IMR-90 (cell line): ENCODE measurements around the gene ATP1B1. TPM values are rescaled to one million over a fixed set of nuclear protein-coding genes. Genes with fewer than 3 reads are reported as not detected.

Experiments
- ATAC-seq: fragments of 200-7000 bp; cut with Tn5 transposase; 2 replicates; pipeline ENCODE4 v1.9.1; 2020; ENCODE audit warnings: low read depth, mild to moderate bottlenecking, moderate library complexity
- BruUV-seq: library from RNA; stranded (reverse); fragments of 400-500 nt; replicated peaks from 2 replicates; lab custom pipeline; 2021; lab: Mats Ljungman, UMichigan
- CTCF ChIA-PET: fragments of 300-600 bp; formaldehyde crosslinking; extraction: SDS; loops from one replicate; lab custom pipeline; 2021; ENCODE audit warnings: antibody characterized with exemption; lab: Yijun Ruan, JAX
- POLR2A ChIA-PET: fragments of 300-600 bp; sonication (Branson Sonifier 250); formaldehyde crosslinking; loops from one replicate; lab custom pipeline; 2022; ENCODE audit warnings: antibody characterized with exemption; ENCODE audit not compliant: unreplicated experiment; lab: Charles Lee
- DNase-seq: peaks from one replicate; pipeline ENCODE4 v3.0.0; 2013
- H2AFZ ChIP-seq: replicated peaks from 2 replicates; pipeline ENCODE3; 2013; ENCODE audit warnings: low read length, mild to moderate bottlenecking; ENCODE audit not compliant: poor library complexity
- H2AK5ac ChIP-seq: 2 replicates; pipeline ENCODE4 v1.6.1; 2013; ENCODE audit warnings: low read depth, low read length, inconsistent platforms
- H2AK9ac ChIP-seq: replicated peaks from 2 replicates; pipeline ENCODE3; 2013; ENCODE audit warnings: mild to moderate bottlenecking, low read depth, low read length, moderate library complexity; ENCODE audit not compliant: poor library complexity
- H2BK120ac ChIP-seq: 2 replicates; pipeline ENCODE4 v1.6.1; 2013; ENCODE audit warnings: low read depth, low read length, inconsistent platforms
- H2BK15ac ChIP-seq: 3 replicates; pipeline ENCODE4 v1.6.1; 2013; ENCODE audit warnings: low read depth, low read length, inconsistent platforms
- H2BK20ac ChIP-seq: 2 replicates; pipeline ENCODE4 v1.6.1; 2013; ENCODE audit warnings: low read depth, mild to moderate bottlenecking, inconsistent platforms, low read length, moderate library complexity
- H2BK5ac ChIP-seq: 2 replicates; pipeline ENCODE4 v1.6.1; 2013; ENCODE audit warnings: mild to moderate bottlenecking, low read depth, low read length, inconsistent platforms; ENCODE audit not compliant: poor library complexity, severe bottlenecking
- H3K14ac ChIP-seq: replicated peaks from 2 replicates; pipeline ENCODE4 v1.6.1; 2013; ENCODE audit warnings: low read depth, low read length, inconsistent platforms
- H3K18ac ChIP-seq: 2 replicates; pipeline ENCODE4 v1.6.1; 2013; ENCODE audit warnings: low read depth, low read length, control low read depth
- H3K23ac ChIP-seq: 2 replicates; pipeline ENCODE4 v1.6.1; 2013; ENCODE audit warnings: low read depth, low read length, inconsistent platforms
- H3K27ac ChIP-seq: 2 replicates; pipeline ENCODE4 v1.5.1; 2013; ENCODE audit warnings: mild to moderate bottlenecking, control low read depth, low read length; ENCODE audit not compliant: insufficient read depth
- H3K27me3 ChIP-seq: 2 replicates; pipeline ENCODE4 v1.6.1; 2013; ENCODE audit warnings: low read length; ENCODE audit not compliant: control insufficient read depth, insufficient read depth
- H3K36me3 ChIP-seq: 2 replicates; pipeline ENCODE4 v1.6.1; 2013; ENCODE audit warnings: low read length, mixed read lengths; ENCODE audit not compliant: control insufficient read depth, insufficient read depth
- H3K4ac ChIP-seq: 2 replicates; pipeline ENCODE4 v1.6.1; 2013; ENCODE audit warnings: low read depth, low read length, inconsistent platforms
- H3K4me1 ChIP-seq: 2 replicates; pipeline ENCODE4 v1.6.1; 2013; ENCODE audit warnings: low read length, mixed read lengths; ENCODE audit not compliant: control insufficient read depth, insufficient read depth
- H3K4me2 ChIP-seq: 2 replicates; pipeline ENCODE4 v1.6.1; 2013; ENCODE audit warnings: low read depth, mild to moderate bottlenecking, control low read depth, low read length, moderate library complexity
- H3K4me3 ChIP-seq: 2 replicates; pipeline ENCODE4 v1.5.1; 2013; ENCODE audit warnings: low read depth, mild to moderate bottlenecking, control low read depth, low read length, moderate library complexity; ENCODE audit not compliant: insufficient read depth
- H3K56ac ChIP-seq: 2 replicates; pipeline ENCODE4 v1.6.1; 2013; ENCODE audit warnings: low read length, inconsistent platforms; ENCODE audit not compliant: insufficient read depth; ENCODE audit errors: extremely low read depth
- H3K79me1 ChIP-seq, 2 experiments: 2 replicates each; pipeline ENCODE4 v1.6.1; 2013; ENCODE audit warnings: low read length in 2 of 2, inconsistent platforms in 1 of 2, low read depth in 1 of 2
- H3K9ac ChIP-seq: 2 replicates; pipeline ENCODE4 v1.6.1; 2013; ENCODE audit warnings: low read depth, low read length, control low read depth
- H3K9me1 ChIP-seq: 2 replicates; pipeline ENCODE4 v1.6.1; 2013; ENCODE audit warnings: low read length, inconsistent platforms; ENCODE audit not compliant: insufficient read depth
- H3K9me3 ChIP-seq: 2 replicates; pipeline ENCODE4 v1.6.1; 2013; ENCODE audit warnings: low read length; ENCODE audit not compliant: control insufficient read depth, insufficient read depth
- H4K20me1 ChIP-seq: 2 replicates; pipeline ENCODE4 v1.6.1; 2013; ENCODE audit warnings: low read length, inconsistent platforms; ENCODE audit not compliant: insufficient read depth
- H4K5ac ChIP-seq: 2 replicates; pipeline ENCODE4 v1.6.1; 2013; ENCODE audit warnings: mild to moderate bottlenecking, low read depth, low read length, control low read depth
- H4K8ac ChIP-seq, 2 experiments: 2 replicates each; pipeline ENCODE4 v1.6.1; 2013; ENCODE audit warnings: low read depth in 2 of 2, low read length in 2 of 2, control low read depth in 1 of 2, inconsistent platforms in 1 of 2
- H4K91ac ChIP-seq: 2 replicates; pipeline ENCODE4 v1.6.1; 2013; ENCODE audit warnings: low read depth, low read length, inconsistent platforms; ENCODE audit not compliant: insufficient read depth
- POLR2A ChIP-seq: IDR thresholded peaks from 2 replicates; pipeline ENCODE4 v1.6.1; 2012; ENCODE audit warnings: mild to moderate bottlenecking, low read depth, low read length
- RAD21 ChIP-seq: IDR thresholded peaks from 2 replicates; pipeline ENCODE4 v1.6.1; 2012; ENCODE audit warnings: low read length, improper control_type of control experiment
- RCOR1 ChIP-seq: IDR thresholded peaks from 2 replicates; pipeline ENCODE4 v1.6.1; 2012; ENCODE audit warnings: mild to moderate bottlenecking, low read length, improper control_type of control experiment; ENCODE audit not compliant: insufficient replicate concordance
- USF2 ChIP-seq: fragments of 150-350 bp; IDR thresholded peaks from 2 replicates; pipeline ENCODE4 v1.6.1; 2017; ENCODE audit warnings: mild to moderate bottlenecking, antibody characterized with exemption, low read length, low read depth
- WGBS, 2 experiments: methylation state at CpG; one replicate each; pipeline versions ENCODE4 v1.1.5 to v1.1.7; 2013; ENCODE audit warnings: missing lambda C conversion rate in 2 of 2; ENCODE audit not compliant: insufficient read length in 1 of 2; ENCODE audit errors: extremely low coverage in 2 of 2; 5-methylcytosine and 5-hydroxymethylcytosine counted together
- dilution Hi-C: fragments of 300-500 bp; cut with HindIII; formaldehyde crosslinking; loops from one replicate; pipeline ENCODE4 v1.14.3; 2018; ENCODE audit warnings: low sequenced_read_pairs; ENCODE audit not compliant: unreplicated experiment
- in situ Hi-C: fragments of 300-500 bp; cut with MboI; formaldehyde crosslinking; loops from 3 replicates; pipeline ENCODE4 v1.14.3; 2019; ENCODE audit warnings: low sequenced_read_pairs, inconsistent platforms, mixed read lengths
- intact Hi-C: fragments of 100-400 bp; cut with micrococcal nuclease; formaldehyde crosslinking; loops from 2 replicates; pipeline ENCODE4 v1.10.0; 2022
- polyA plus RNA-seq, 3 experiments: library from polyadenylated mRNA; depleted of rRNA; stranded (reverse); fragments of >200 nt; gene quantifications; 2 replicates each; pipeline ENCODE4 v1.2.3, GENCODE V29; 2012; ENCODE audit warnings: low replicate concordance in 1 of 3
- total RNA-seq: library from RNA; depleted of rRNA; stranded (reverse); fragments of >200 nt; gene quantifications from 2 replicates; pipeline ENCODE4 v1.2.3, GENCODE V29; 2012

The ATP1B1 gene
- total and polyA plus RNA-seq, 2 of the 4 experiments (the other 2 are of a cell fraction), result 14.5 to 22.1 TPM

GRCh38 chr1:169090308-169090899 lies 16.1 kb upstream of the ATP1B1 start:
- WGBS, 2 experiments, result no CpG with 5 or more reads among the region's 4 CpGs
- peaks cover 2% of the 10 kb centered on the region; the same call in 1 of the 2 replicates for H3K27me3 ChIP-seq
- H4K8ac ChIP-seq, result no peak overlapping the region
- H2BK120ac ChIP-seq, result no peak overlapping the region
- dilution Hi-C loops, result no loop called here
- no peaks in the 10 kb centered on the region for H3K9me3 ChIP-seq
- H2AK9ac ChIP-seq, result no peak overlapping the region
- no peak overlapping the region; the same call in 1 of the 2 replicates for H3K23ac ChIP-seq
- no peak overlapping the region for H3K9ac ChIP-seq
- H2BK15ac ChIP-seq, result no peak overlapping the region
- H3K36me3 ChIP-seq, result no peaks in the 10 kb centered on the region
- in situ Hi-C loops, result no loop called here
- no peak overlapping the region for H2AK5ac ChIP-seq
- no peak overlapping the region for H2AFZ ChIP-seq
- intact Hi-C loops, result no loop called here
- no peaks in the 10 kb centered on the region for H3K79me1 ChIP-seq
- ChIA-PET POLR2A (no interaction called here), CTCF (no interaction called here)
- TF ChIP-seq USF2 (no peak), RCOR1 (no peak), RAD21 (no peak), POLR2A (no peak)
- H3K14ac ChIP-seq, result no peak overlapping the region
- H2BK20ac ChIP-seq, result no peak overlapping the region
- H3K18ac ChIP-seq, result no peak overlapping the region
- no peak overlapping the region for H4K5ac ChIP-seq
- H3K4me1 ChIP-seq, result no peaks in the 10 kb centered on the region
- H3K56ac ChIP-seq, result no peak overlapping the region
- H3K4me2 ChIP-seq, result no peak overlapping the region
- no peak overlapping the region for H3K4me3 ChIP-seq
- no peak overlapping the region for H4K91ac ChIP-seq
- no peak overlapping the region for H2BK5ac ChIP-seq
- BruUV-seq, result no TSS peak
- DNase-seq, result no peak
- H4K20me1 ChIP-seq, result no peaks in the 10 kb centered on the region
- no peak for ATAC-seq
- no peak overlapping the region for H3K4ac ChIP-seq
- no peaks in the 10 kb centered on the region for H3K9me1 ChIP-seq
- H3K27ac ChIP-seq, result no peak overlapping the region
